HCT116 (cell line): ENCODE results near the gene TMEM185B. TPM values are rescaled to one million over a fixed set of nuclear protein-coding genes. Genes with fewer than 3 reads are reported as not detected.
"Not testable (repeated sequence)": the region's sequence is repeated elsewhere in the genome, so short reads cannot be mapped to it uniquely, and the experiment has no call there.

Experiments
- ATAC-seq: fragments of 200-7000 bp; cut with Tn5 transposase; 2 replicates; pipeline ENCODE4 v1.9.1; 2020; ENCODE audit warnings: mild to moderate bottlenecking, moderate library complexity
- BruUV-seq: library from RNA; stranded (reverse); fragments of 400-500 nt; replicated peaks from 2 replicates; lab custom pipeline; 2021; lab: Mats Ljungman, UMichigan
- CTCF ChIA-PET: fragments of 300-600 bp; sonication (Branson Sonifier 250); formaldehyde crosslinking; loops from one replicate; lab custom pipeline; 2021; ENCODE audit warnings: antibody characterized with exemption; lab: Charles Lee
- POLR2A ChIA-PET: fragments of 300-600, 350-600 bp; sonication (Branson Sonifier 250); formaldehyde crosslinking; loops from one replicate; lab custom pipeline; 2021; ENCODE audit warnings: antibody characterized with exemption; lab: Charles Lee
- RAD21 ChIA-PET, 2 experiments: fragments of 300-600 bp; sonication (Branson Sonifier 250); formaldehyde crosslinking; loops; one replicate each; lab custom pipeline; 2023; ENCODE audit warnings: low total read pairs in 2 of 2; ENCODE audit not compliant: uncharacterized antibody in 2 of 2, unreplicated experiment in 2 of 2, low non-redundant PET in 1 of 2; lab: Charles Lee
- DNase-seq: peaks from one replicate; pipeline ENCODE4 v3.0.0-alpha.2; 2010; ENCODE audit warnings: low read depth, low spot score
- H2AFZ ChIP-seq: fragments of 200-600 bp; shearing (Covaris generic), sonication (generic); 2 replicates; pipeline ENCODE4 v1.6.1; 2017; ENCODE audit warnings: low read depth, mixed run types, mixed read lengths, antibody characterized with exemption, low read length; ENCODE audit not compliant: poor library complexity, severe bottlenecking
- H3K27ac ChIP-seq: 2 replicates; pipeline ENCODE4 v1.5.1; 2012; ENCODE audit warnings: low read depth, low read length
- H3K27me3 ChIP-seq: fragments of 200-600 bp; sonication (generic); 2 replicates; pipeline ENCODE4 v1.6.1; 2016; ENCODE audit warnings: mixed run types, low read length, mixed read lengths; ENCODE audit not compliant: insufficient read depth
- H3K36me3 ChIP-seq, 2 experiments: fragments of 200-500 bp in 1 of 2; fragments of 200-600 bp in 1 of 2; sonication (Bioruptor generic) in 1 of 2; sonication (generic) in 1 of 2; 2 replicates each; pipeline versions ENCODE4 v1.5.1 to v1.6.1; 2014 to 2016; ENCODE audit warnings: low read length in 2 of 2, inconsistent platforms in 1 of 2, mixed read lengths in 1 of 2, mixed run types in 1 of 2; ENCODE audit not compliant: insufficient read depth in 2 of 2, control insufficient read depth in 1 of 2
- H3K4me1 ChIP-seq, 2 experiments: fragments of 200-600 bp in 1 of 2; sonication (generic) in 1 of 2; 2 replicates each; pipeline versions ENCODE4 v1.5.1 to v1.6.1; 2012 to 2017; ENCODE audit warnings: low read length in 2 of 2, inconsistent platforms in 1 of 2, mild to moderate bottlenecking in 1 of 2, mixed read lengths in 1 of 2, mixed run types in 1 of 2, moderate library complexity in 1 of 2; ENCODE audit not compliant: insufficient read depth in 2 of 2, control insufficient read depth in 1 of 2
- H3K4me2 ChIP-seq: fragments of 200-600 bp; sonication (generic); 2 replicates; pipeline ENCODE4 v1.6.1; 2017; ENCODE audit warnings: mixed run types, low read length, mixed read lengths
- H3K4me3 ChIP-seq, 2 experiments: fragments of 200-600 bp in 1 of 2; sonication (generic) in 1 of 2; replicated peaks in 1 of 2; 2 replicates each; pipeline ENCODE4 v1.5.1; 2011 to 2016; ENCODE audit warnings: low read length in 2 of 2, control low read depth in 1 of 2, low read depth in 1 of 2, mild to moderate bottlenecking in 1 of 2, mixed read lengths in 1 of 2, mixed run types in 1 of 2
- H3K79me2 ChIP-seq: fragments of 200-600 bp; sonication (generic); 2 replicates; pipeline ENCODE4 v1.6.1; 2017; ENCODE audit warnings: mild to moderate bottlenecking, mixed run types, low read length, moderate library complexity, mixed read lengths; ENCODE audit not compliant: insufficient read depth
- H3K9ac ChIP-seq: fragments of 200-600 bp; sonication (generic); 2 replicates; pipeline ENCODE4 v1.6.1; 2016; ENCODE audit warnings: low read length, mixed read lengths
- H3K9me2 ChIP-seq: fragments of 200-600 bp; sonication (generic), shearing (Covaris generic); 2 replicates; pipeline ENCODE4 v1.6.1; 2017; ENCODE audit warnings: mixed run types, mild to moderate bottlenecking, moderate library complexity; ENCODE audit not compliant: insufficient read depth
- H3K9me3 ChIP-seq, 2 experiments: fragments of 200-500 bp in 1 of 2; fragments of 200-600 bp in 1 of 2; sonication (Bioruptor generic) in 1 of 2; sonication (generic) in 1 of 2; 2 replicates each; pipeline ENCODE4 v1.6.1; 2014 to 2017; ENCODE audit warnings: low read length in 2 of 2, mixed read lengths in 2 of 2, inconsistent platforms in 1 of 2, low read depth in 1 of 2, mild to moderate bottlenecking in 1 of 2, mixed run types in 1 of 2, moderate library complexity in 1 of 2; ENCODE audit not compliant: control insufficient read depth in 1 of 2, insufficient read depth in 1 of 2
- H4K20me1 ChIP-seq: fragments of 200-600 bp; sonication (generic), shearing (Covaris generic); 2 replicates; pipeline ENCODE4 v1.6.1; 2017; ENCODE audit warnings: mixed run types, mild to moderate bottlenecking, moderate library complexity; ENCODE audit not compliant: insufficient read depth
- ATF3 ChIP-seq: IDR thresholded peaks from 2 replicates; pipeline ENCODE4 v1.6.1; 2012
- CBX3 ChIP-seq: IDR thresholded peaks from 2 replicates; pipeline ENCODE4 v1.6.1; 2012; ENCODE audit warnings: low read depth
- ELF1 ChIP-seq: IDR thresholded peaks from 2 replicates; pipeline ENCODE4 v1.6.1; 2012; ENCODE audit warnings: low read depth, borderline replicate concordance
- EZH2 ChIP-seq: fragments of 200-600 bp; sonication (generic); IDR thresholded peaks from 2 replicates; pipeline ENCODE4 v1.6.1; 2017; ENCODE audit warnings: antibody characterized with exemption, mixed run types
- EZH2phosphoT487 ChIP-seq: fragments of 200-600 bp; IDR thresholded peaks from 2 replicates; pipeline ENCODE4 v1.6.1; 2018; ENCODE audit warnings: antibody characterized with exemption, borderline replicate concordance
- FOSL1 ChIP-seq: IDR thresholded peaks from 2 replicates; pipeline ENCODE4 v1.6.1; 2012; ENCODE audit warnings: low read depth
- JUND ChIP-seq: IDR thresholded peaks from 2 replicates; pipeline ENCODE4 v1.6.1; 2012
- MAX ChIP-seq: IDR thresholded peaks from 2 replicates; pipeline ENCODE4 v1.6.1; 2012
- POLR2AphosphoS5 ChIP-seq: IDR thresholded peaks from 2 replicates; pipeline ENCODE4 v1.6.1; 2011; ENCODE audit warnings: mild to moderate bottlenecking, low read depth, low read length, moderate library complexity
- SIN3A ChIP-seq: IDR thresholded peaks from 2 replicates; pipeline ENCODE4 v1.6.1; 2012; ENCODE audit warnings: low read depth
- SP1 ChIP-seq: IDR thresholded peaks from 2 replicates; pipeline ENCODE4 v1.6.1; 2012; ENCODE audit warnings: low read depth
- SRF ChIP-seq: IDR thresholded peaks from 2 replicates; pipeline ENCODE4 v1.6.1; 2012; ENCODE audit warnings: low read depth
- TCF7L2 ChIP-seq: IDR thresholded peaks from 2 replicates; pipeline ENCODE4 v1.7.0; 2011; ENCODE audit warnings: borderline replicate concordance, inconsistent platforms; ENCODE audit not compliant: insufficient read depth, insufficient read length; ENCODE audit errors: extremely low read depth
- YY1 ChIP-seq: IDR thresholded peaks from 2 replicates; pipeline ENCODE4 v1.6.1; 2011; ENCODE audit warnings: low read length, low read depth, moderate library complexity, mild to moderate bottlenecking; ENCODE audit not compliant: insufficient replicate concordance; ENCODE audit errors: extremely low read depth
- ZBTB33 ChIP-seq: IDR thresholded peaks from 2 replicates; pipeline ENCODE4 v1.6.1; 2011; ENCODE audit warnings: mild to moderate bottlenecking, low read length, moderate library complexity; ENCODE audit not compliant: insufficient replicate concordance; ENCODE audit errors: extremely low read depth
- ZFX ChIP-seq: fragments of 450-650 bp; IDR thresholded peaks from 2 replicates; pipeline ENCODE4 v1.6.1; 2017
- ZNF274 ChIP-seq: fragments of 200-500 bp; sonication (Bioruptor generic); IDR thresholded peaks from 2 replicates; pipeline ENCODE4 v1.6.1; 2014; ENCODE audit warnings: mild to moderate bottlenecking, low read depth, low read length, inconsistent platforms
- intact Hi-C: fragments of 100-400 bp; cut with micrococcal nuclease; formaldehyde crosslinking; loops from 2 replicates; pipeline ENCODE4 v1.10.0; 2022
- total RNA-seq: library from RNA; stranded (reverse); gene quantifications from one replicate; pipeline ENCODE4 v1.2.1, GENCODE V29; 2021; ENCODE audit not compliant: unreplicated experiment

TMEM185B gene
- total RNA-seq, 1 experiment from 2014 or later: 27.1 TPM

GRCh38 chr2:120203251-120204021, 19.8 kb downstream of the TMEM185B start:
- no peak for ATAC-seq
- no peak overlapping the region for H2AFZ ChIP-seq
- no peak overlapping the region for H3K4me2 ChIP-seq
- H3K9me2 ChIP-seq: no peaks in the 10 kb centered on the region
- H3K79me2 ChIP-seq: peaks cover 16% of the 10 kb centered on the region
- POLR2A ChIA-PET: no interaction called here
- no peak for DNase-seq
- no TSS peak for BruUV-seq
- H4K20me1 ChIP-seq: no peaks in the 10 kb centered on the region
- H3K4me1 ChIP-seq: peaks cover 0 to 11% of the 10 kb centered on the region in 2 experiments; a peak in 1 of 4 replicates
- H3K9me3 ChIP-seq: no peaks in the 10 kb centered on the region
- TF ChIP-seq YY1: no peak
- TF ChIP-seq SIN3A: no peak
- no peak for TF ChIP-seq MAX
- no peak for TF ChIP-seq ZBTB33
- TF ChIP-seq EZH2: no peak
- TF ChIP-seq ZNF274: no peak
- TF ChIP-seq JUND: no peak
- no peak for TF ChIP-seq ATF3
- TF ChIP-seq EZH2phosphoT487: no peak
- no peak for TF ChIP-seq POLR2AphosphoS5
- TF ChIP-seq SRF: no peak
- TF ChIP-seq ELF1: no peak
- TF ChIP-seq SP1: no peak
- no peak for TF ChIP-seq FOSL1
- no peak for TF ChIP-seq ZFX
- no peak for TF ChIP-seq TCF7L2
- no peak for TF ChIP-seq CBX3
- intact Hi-C loops: no loop called here
- H3K27me3 ChIP-seq: no peaks in the 10 kb centered on the region
- CTCF ChIA-PET: no interaction called here
- H3K27ac ChIP-seq: no peak overlapping the region
- 0 out of 4 replicates have a peak, but pooled peaks cover 0 to 3% of the 10 kb centered on the region in 2 experiments for H3K36me3 ChIP-seq
- H3K4me3 ChIP-seq: no peak overlapping the region
- RAD21 ChIA-PET: no interaction called here
- no peak overlapping the region for H3K9ac ChIP-seq

GRCh38 chr2:120199817-120200459, 23.3 kb downstream of the TMEM185B start:
- RAD21 ChIA-PET, ATAC-seq, H3K4me3 ChIP-seq, H3K9ac ChIP-seq, H3K4me2 ChIP-seq, H3K27me3 ChIP-seq, H4K20me1 ChIP-seq, H2AFZ ChIP-seq, H3K9me2 ChIP-seq, H3K9me3 ChIP-seq, H3K36me3 ChIP-seq, H3K4me1 ChIP-seq, H3K27ac ChIP-seq, DNase-seq, POLR2A ChIA-PET, BruUV-seq, intact Hi-C loops: not testable (repeated sequence)
- CTCF ChIA-PET: interaction anchor here (0.8 kb wide), 1 partner anchor 113 kb away, joined by 3 read pairs; no protein-coding TSS in a partner anchor
- H3K79me2 ChIP-seq: peaks cover 34% of the 10 kb centered on the region
